ENCODE measurements around the gene FLAD1.

DNA sequence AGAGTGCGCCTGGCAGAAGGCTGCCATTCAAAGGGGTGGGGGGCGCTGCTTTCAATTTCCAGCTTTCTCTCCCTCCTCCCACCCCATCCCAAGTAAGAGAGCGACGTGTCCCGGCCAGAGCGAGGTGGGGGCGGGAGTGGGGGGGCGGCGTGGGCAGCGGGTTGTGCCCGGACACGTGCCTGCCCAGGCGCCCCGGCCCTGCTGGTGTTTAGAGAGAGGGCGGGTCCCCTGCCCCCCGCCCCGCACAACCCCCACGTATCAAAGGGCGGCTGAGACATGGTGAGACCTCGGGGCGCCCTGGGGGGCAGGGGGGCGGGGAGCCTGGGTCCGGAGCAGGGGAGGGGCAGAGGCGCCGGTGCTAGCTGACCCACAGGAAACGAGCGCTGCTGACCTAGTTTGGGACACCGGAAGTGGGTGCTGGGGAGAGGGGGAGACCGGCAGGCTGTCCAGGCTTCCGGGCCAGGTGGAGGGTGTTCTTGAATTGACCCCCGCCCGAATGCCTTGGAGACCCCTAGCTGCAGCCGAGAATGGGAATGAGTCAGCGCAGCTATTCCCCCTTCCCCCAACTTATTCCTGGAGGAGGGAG, 20.7 kb downstream of the FLAD1 start:
- TF ChIP-seq, protein P1, sequence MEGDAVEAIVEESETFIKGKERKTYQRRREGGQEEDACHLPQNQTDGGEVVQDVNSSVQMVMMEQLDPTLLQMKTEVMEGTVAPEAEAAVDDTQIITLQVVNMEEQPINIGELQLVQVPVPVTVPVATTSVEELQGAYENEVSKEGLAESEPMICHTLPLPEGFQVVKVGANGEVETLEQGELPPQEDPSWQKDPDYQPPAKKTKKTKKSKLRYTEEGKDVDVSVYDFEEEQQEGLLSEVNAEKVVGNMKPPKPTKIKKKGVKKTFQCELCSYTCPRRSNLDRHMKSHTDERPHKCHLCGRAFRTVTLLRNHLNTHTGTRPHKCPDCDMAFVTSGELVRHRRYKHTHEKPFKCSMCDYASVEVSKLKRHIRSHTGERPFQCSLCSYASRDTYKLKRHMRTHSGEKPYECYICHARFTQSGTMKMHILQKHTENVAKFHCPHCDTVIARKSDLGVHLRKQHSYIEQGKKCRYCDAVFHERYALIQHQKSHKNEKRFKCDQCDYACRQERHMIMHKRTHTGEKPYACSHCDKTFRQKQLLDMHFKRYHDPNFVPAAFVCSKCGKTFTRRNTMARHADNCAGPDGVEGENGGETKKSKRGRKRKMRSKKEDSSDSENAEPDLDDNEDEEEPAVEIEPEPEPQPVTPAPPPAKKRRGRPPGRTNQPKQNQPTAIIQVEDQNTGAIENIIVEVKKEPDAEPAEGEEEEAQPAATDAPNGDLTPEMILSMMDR (IDR thresholded peaks at IDR 0.05) = peak in 1 of 6 experiments; percentile 3
- TF ChIP-seq POLR2A (IDR thresholded peaks at IDR 0.05) = peak in 1 of 2 donors; percentile 63
